G401 (cell line): ENCODE results near the gene PHOX2A. TPM values are rescaled to one million over a fixed set of nuclear protein-coding genes. Genes with fewer than 3 reads are reported as not detected.
"Not testable (repeated sequence)": the region's sequence is repeated elsewhere in the genome, so short reads cannot be mapped to it uniquely, and the experiment has no call there.

Experiments
- DNase-seq: peaks from one replicate; pipeline ENCODE4 v3.0.0-alpha.2; 2015; ENCODE audit warnings: low spot score
- in situ Hi-C: cut with HindIII; loops from 2 replicates; pipeline ENCODE4 v1.10.0; 2016; ENCODE audit warnings: low sequenced_read_pairs, mixed read lengths
- total RNA-seq: library from RNA; depleted of rRNA; stranded (reverse); fragments of >200 nt; shearing (Covaris generic); gene quantifications from 2 replicates; pipeline ENCODE4 v1.2.3, GENCODE V29; 2014; rRNA removed

Gene PHOX2A
- not detected in 2 replicates for total RNA-seq

DNA sequence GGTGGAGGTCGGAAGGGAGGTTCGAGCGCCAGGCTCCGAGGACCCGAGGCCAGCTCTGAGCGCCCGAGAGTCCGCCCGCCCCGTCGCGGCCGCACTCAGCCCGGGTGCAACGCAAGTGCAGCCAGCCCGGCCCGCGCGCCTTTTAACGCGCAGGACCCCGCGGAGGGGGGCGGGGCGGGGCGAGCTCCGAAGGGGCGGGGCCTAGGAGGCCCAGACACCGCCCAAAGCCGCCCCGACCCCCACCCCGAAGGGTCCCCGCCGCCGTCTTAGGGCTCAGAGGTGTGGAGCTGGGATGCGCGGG lies at the start of gene PHOX2A:
Gene PHOX2A, minus strand, starts transcription at position 117 of the 301 bp plus-strand sequence. CDS start 172 bp downstream, outside the sequence.
- no peak for DNase-seq

DNA sequence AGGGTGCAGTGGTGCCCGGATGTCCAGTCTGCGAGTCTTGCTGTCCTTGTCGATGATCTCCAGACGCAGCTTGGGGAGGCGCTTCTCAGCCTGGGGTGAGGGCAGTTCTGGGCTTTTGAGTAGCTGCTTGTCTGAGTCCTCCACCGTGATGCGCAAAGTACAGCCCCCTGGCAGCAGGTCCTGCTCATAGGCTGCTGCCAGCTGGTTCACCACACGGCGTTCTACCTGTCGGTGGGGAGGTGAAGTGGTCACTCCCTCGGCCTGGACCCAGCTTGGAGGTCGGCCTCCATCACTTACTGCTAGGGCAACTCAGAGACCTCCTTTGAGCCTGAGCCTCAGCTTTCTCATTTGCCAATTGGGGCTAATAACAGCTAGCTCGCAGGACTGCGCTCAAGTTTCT lies 49.4 kb upstream of the PHOX2A start:
- in situ Hi-C loops: no loop called here
- no peak for DNase-seq

More for the DNA sequence above, at the start of gene PHOX2A:
- in situ Hi-C loops: no loop called here

DNA sequence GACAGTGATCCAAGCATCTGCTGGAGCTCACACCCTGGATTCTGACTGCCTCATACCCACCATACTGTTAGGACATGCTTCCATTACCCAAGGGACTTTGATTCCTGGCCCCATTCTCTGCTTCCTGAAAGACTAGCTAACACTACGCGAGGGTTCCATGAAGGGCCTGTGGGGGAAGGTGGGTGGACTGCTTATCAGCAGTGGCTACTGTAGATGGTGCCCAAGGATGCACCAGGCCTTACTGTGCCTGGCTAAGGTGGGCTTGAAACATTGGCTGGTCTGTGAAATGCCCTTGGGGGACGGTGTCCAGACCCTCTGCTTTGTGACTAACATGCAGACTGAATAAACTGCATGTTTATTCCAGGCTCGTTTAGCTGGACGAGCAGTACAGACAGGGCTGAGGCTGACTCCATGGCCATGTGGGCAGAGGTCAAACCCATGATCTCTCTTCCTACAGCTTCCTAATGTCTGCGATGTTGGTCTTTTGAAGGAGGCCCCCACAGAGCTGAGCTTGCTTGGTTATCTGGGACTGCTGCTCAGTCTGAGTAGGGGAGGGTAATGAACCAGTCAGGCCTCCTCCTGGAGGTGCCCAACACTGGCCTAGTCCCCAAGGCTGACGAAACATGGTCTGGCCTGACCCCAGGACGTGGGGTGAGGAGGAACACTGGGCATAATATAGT lies 48.3 kb upstream of the PHOX2A start:
- DNase-seq: no peak
- in situ Hi-C loops: no loop called here

DNA sequence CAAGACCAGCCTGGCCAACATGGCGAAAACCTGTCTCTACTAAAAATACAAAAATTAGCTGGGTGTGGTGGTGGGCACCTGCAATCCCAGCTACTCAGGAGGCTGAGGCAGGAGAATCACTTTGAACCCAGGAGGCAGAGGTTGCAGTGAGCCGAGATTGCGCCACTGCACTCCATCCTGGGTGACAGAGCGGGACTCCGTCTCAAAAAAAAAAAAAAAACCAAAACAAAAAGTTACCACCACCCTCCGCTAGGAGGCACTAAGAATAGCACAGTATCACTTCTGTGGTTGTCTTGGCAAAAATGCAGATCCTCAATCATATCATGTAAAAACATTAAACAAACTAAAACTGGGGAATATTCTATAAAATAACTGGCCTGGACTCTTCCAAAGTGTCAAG lies 46.8 kb upstream of the PHOX2A start:
- in situ Hi-C loops, DNase-seq: not testable (repeated sequence)

DNA sequence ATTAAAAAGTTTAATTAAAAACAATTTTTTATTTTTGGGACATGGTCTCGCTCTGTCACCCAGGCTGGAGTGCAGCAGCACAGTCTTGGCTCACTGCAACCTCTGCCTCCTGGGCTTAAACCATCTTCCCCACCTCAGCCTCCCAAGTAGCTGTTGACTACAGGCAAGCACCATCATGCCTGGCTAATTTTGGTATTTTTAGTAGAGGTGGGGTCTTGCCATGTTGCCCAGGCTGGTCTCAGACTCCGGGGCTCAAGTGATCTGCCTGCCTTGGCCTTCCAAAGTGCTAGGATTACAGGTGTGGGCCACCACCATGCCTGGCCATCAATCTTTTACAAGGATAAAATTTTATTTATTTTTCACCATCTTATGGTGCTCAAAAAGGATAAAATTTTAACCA lies 43.3 kb upstream of the PHOX2A start:
- in situ Hi-C loops: no loop called here
- DNase-seq: no peak

DNA sequence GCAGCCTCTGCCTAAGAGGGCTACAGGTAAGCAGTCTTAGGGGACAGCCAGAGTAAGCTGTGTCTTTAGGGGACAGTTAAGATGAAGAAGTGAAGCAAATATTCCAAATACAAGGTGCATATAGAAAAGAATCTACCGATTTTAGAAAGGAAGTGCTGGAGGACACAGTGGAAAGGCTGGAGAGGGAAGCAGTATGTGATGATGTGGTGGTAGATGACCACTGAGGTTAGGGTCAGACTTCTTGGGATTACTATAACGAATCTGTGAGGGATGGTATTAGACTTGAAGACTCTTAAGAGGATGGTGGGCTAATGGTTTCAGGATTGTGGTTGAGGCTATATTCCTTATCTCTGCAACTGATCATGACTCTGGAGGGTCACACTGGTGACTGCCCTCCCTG lies 40.0 kb upstream of the PHOX2A start:
- in situ Hi-C loops: no loop called here

DNA sequence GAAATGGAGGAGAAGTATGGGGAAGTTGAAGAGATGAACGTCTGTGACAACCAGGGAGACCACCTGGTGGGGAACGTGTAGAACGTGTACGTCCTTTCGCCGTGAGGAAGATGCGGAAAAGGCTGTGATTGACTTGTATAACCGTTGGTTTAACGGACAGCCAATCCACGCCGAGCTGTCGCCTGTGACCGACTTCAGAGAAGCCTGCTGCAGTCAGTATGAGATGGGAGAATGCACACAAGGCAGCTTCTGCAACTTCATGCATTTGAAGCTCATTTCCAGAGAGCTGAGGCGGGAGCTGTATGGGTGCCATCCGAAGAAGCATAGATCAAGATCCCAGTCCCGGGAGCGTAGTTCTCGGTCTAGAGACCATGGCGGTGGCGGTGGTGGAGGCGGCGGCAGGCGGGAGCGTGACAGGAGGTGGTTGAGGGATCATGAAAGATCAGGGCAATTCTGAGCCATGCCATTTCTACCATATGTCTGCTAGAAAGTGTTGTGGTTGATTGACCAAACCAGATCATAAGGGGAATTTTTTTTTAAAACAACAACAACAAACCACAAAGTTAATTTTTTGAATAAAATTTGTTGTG lies 36.8 kb upstream of the PHOX2A start:
- in situ Hi-C loops: no loop called here
- no peak for DNase-seq

More for the DNA sequence above, 40.0 kb upstream of the PHOX2A start:
- DNase-seq: no peak

DNA sequence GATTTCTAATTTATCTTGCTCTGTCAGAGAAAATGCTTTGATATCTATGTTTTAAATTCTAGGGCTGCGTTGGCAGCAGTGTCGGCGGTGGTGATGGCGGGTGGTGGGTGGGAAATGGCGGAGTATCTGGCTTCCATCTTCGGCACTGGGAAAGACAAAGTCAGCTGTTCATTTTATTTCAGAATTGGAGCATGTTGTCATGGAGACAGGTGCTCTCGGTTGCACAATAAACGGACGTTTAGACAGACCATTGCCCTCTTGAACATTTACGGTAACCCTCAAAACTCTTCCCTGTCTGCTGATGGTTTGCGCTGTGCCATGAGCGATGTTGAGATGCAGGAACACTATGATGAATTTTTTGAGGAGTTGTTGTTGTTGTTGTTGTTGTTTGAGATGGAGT lies 36.1 kb upstream of the PHOX2A start:
- in situ Hi-C loops: no loop called here
- no peak for DNase-seq

DNA sequence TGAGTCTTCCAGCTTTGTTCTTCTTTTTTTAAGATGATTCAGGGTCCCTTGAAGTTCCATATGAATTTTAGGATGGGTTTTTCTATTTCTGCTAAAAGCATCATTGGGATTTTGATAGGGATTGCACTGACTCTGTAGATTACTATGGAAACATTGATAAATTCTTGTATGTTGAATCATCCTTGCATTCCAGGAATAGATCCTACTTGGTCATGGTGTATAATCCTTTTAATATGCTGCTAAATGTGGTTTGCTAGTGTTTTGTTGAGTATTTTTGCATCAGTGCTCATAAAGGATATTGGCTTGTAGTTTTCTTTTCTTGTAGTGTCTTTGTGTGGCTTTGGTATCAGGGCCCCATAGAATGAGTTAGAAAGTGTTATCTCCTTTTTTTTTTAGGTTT lies 34.9 kb upstream of the PHOX2A start:
- no peak for DNase-seq
- in situ Hi-C loops: no loop called here

DNA sequence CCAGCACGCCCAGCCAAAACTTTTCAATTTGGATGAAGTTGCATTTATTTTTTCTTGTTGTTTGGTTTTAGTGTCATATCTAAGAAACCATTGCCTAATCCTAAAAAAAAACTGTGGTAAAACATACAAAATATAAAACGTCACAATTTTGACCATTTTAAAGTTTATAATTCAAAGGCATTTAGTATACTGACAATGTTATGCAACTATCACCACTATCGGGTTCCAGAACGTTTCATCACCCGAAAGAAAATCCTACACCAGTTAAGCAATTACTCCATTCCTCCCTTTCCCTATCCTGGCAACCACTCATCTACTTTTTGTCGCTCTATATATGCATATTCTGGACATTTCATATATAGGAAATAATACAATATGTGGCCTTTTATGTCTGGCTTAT lies 30.5 kb upstream of the PHOX2A start:
- in situ Hi-C loops: no loop called here
- no peak for DNase-seq

DNA sequence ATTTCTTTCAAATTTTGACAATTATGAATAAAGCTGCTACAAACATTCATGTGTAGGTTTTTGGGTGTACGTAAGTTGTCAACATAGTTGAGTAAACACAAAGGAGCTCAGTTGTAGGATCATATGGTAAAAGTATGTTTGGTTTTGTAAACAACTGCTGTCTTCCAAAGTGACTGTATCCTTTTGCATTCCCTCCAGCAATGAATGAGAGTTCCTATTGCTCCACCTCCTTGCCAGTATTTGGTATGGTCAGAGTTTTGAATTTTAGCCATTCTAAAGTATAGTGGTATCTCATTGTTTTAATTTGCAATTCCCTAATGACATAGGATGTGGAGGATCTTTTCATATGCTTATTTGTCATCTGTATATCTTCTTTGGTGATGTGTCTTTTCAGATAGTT lies 28.0 kb upstream of the PHOX2A start:
- in situ Hi-C loops: no loop called here

DNA sequence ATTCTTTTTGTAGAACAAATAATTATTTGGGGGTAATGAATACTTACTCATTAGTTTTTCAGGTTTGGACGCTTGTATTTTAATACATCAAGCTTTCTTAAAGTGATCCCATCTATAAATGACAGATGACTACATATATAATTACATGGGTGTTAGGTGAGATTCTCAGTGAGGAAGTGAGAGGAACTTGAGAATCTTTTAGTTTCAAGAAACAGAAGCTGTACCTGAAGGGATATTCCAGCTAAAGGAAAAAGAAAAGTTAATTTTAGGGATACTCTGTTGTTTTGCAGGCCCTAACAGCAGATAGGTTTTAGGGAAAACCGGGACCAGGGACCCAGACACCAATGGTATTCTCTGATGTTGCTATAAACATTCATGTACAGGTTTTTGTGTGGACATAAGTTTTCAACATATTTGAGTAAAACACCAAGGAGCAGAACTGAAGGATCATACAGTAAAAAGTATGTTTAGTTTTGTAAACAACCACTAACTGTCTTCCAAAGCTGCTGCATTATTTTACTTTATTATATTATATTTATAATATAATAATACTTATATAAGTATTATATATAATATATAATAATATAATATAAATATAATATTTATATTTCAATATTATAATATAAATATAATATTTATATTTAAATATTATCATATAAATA lies 24.1 kb upstream of the PHOX2A start:
- in situ Hi-C loops: no loop called here
- DNase-seq: no peak

More for the DNA sequence above, 28.0 kb upstream of the PHOX2A start:
- DNase-seq: no peak

DNA sequence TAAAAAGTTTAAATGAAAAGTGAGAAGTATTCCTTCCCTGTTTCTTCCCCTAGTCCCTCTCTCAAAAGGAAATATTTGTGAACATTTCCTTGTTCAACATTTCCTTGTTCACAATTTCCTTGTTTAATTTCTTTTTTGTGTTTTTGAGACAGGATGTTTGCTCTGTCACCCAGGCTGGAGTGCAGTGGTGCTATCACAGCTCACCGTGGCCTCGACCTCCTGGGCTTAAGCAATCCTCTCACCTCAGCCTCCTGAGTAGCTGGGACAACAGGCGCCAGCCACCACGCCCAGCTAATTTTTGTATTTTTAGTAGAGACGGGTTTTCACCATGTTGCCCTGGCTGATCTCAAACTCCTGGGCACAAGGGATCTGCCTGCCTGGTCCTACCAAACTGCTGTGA lies 23.0 kb upstream of the PHOX2A start:
- DNase-seq: not testable (repeated sequence)

DNA sequence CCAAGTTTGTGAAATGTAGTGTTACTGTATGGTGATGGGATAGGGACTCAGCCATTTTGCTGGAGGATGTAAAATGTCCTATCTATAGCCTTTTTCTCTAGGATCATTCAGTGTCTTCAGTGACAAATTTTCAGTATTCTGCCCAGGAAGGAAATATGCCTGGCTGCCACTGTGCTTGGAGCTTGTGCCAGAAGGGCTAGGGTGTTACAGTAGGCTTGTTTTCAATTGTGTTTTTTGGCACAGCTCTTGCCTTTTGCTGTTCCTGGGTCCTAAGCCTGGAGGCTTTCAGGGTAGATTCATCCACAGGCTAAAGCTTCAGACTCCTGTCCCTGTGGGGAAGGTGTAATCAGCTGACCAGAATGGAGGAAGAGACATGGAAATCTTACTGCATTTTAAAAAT lies 22.0 kb upstream of the PHOX2A start:
- no peak for DNase-seq
- in situ Hi-C loops: no loop called here

More for the DNA sequence above, 23.0 kb upstream of the PHOX2A start:
- in situ Hi-C loops: not testable (repeated sequence)

DNA sequence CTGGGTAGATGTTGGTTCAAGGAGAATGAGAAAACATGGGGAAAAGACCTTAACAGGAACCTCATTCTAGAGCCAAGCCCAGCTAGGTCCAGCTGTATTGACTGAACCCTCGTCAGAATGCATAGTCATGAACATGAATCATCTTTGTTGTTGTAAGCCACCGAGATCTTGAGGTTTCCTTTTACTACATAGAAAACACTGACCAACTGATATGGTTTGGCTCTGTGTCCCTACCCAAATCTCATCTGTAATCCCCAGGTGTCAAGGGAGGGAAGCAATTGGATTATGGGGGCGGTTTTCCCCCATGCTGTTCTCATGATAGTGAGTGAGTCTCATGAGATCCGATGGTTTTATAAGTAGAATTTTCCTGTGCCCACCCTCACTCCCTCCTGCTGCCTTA lies 19.4 kb upstream of the PHOX2A start:
- in situ Hi-C loops: no loop called here
- no peak for DNase-seq

DNA sequence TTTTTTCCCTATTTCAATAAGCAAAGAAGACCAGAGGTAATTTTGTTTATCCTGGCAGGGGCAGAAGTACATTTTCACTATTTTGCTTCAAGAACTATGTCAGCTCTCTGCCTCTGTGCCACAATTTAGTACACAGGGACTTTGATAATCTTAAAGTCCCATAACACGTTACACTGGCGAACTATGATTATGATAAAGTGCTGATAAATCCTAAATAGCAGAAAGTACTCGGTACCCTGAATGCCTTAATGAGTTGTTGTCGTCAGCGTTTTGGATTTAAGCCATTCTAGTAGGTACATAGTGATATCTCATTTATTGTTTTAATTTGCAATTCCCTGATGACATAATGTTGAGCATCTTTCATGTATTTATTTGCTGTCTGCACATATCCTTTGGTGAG lies 16.6 kb upstream of the PHOX2A start:
- no peak for DNase-seq
- in situ Hi-C loops: no loop called here

DNA sequence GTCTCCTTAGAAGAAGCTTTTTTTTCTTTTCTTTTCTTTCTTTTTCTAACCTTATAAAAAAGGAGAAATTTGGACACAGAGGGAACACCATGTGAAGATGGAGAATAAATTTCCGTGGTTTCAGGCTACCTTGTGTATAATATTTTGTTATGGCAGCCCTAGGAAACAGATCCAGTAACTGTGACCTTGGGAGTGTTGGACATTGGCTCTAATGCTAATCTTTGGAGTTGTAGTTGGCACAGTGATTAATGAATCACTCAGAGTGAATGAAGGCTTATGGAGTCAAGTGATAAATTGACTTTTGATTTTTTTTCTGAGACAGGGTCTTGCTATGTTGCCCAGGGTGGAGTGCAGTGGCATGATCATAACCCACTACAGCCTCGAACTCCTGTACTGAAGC lies 15.5 kb upstream of the PHOX2A start:
- no peak for DNase-seq
- in situ Hi-C loops: no loop called here

DNA sequence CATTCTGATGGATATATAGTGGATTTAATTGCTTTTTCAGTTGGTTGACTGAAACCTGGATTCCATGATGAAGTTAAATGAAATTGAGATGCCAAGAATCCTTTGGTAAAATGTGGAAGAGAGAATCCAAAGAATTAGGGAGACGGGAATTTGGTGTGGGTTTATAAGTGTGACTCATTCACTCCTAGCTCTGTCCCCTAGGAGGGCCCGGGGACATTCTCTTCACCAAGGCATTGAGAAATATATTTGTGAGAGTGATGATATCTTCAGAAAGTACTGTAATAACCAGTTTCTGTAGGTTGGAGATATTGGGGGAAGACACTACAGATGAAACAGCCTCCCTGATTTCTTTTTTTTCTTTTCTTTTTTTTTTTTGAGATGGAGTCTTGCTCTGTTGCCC lies 13.6 kb upstream of the PHOX2A start:
- no peak for DNase-seq
- in situ Hi-C loops: no loop called here

DNA sequence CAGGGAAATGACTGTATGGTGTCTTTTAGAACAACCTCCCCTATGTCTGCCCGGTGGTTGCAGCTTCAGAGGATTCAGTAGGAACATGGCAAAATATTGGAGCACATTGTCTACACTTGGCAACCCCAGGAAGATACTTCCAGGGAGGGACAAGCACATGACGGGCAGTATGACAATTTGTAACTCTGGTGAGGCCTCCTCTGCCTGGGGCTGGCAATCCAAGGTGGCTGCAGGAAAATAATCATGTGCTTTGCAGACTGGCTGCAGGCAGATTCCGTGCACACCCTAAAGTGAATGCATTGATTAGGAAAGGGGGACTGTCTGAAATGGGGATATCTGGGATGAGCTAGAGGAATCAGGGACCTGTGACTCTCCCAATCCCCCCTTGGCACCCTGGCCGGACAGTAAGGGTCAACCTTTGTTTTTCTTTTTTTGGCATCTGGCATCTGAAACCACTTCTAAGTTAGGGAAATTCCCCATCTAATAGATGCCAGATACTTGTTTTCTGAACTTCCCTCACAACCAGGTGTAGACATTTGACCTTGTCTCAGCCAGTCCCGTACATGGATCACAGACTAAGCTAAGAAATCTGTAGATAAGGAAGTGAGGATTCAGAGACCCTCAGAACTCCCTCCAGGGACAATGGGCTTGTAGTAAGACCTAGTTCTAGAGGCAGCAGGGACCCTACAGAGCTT lies 10.5 kb upstream of the PHOX2A start:
- in situ Hi-C loops: no loop called here
- no peak for DNase-seq

DNA sequence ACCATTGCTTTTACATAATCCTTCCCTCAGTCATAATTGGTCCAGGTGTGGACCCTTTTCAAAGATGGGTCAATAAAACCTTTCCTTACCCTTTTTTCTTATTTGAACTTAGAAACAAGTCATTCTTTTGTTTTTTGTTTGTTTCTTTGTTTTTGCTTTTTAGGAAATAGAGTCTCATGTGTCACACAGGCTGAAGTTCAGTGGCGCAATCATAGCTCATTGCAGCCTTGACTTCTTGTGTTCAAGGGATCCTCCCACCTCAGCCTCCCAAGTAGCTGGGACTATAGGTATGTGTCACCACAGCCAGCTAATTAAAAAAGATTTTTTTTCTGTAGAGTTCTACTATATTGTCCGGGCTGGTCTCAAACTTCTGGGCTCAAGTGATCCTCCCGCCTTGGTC lies 9.4 kb upstream of the PHOX2A start:
- in situ Hi-C loops: no loop called here
- no peak for DNase-seq
